GM18873 (cell line): ENCODE results near the gene RRAD.

Experiments used
- ATAC-seq: cut with Tn5 transposase; IDR thresholded peaks from one replicate; pipeline ENCODE4 v1.9.1; 2021; ENCODE audit warnings: mild to moderate bottlenecking, moderate library complexity, moderate number of reproducible peaks; ENCODE audit not compliant: unreplicated experiment, low FRiP score

The RRAD gene

GRCh38 chr16:66919569-66920298 is 5.6 kb downstream of the RRAD start:
- no peak for ATAC-seq

DNA sequence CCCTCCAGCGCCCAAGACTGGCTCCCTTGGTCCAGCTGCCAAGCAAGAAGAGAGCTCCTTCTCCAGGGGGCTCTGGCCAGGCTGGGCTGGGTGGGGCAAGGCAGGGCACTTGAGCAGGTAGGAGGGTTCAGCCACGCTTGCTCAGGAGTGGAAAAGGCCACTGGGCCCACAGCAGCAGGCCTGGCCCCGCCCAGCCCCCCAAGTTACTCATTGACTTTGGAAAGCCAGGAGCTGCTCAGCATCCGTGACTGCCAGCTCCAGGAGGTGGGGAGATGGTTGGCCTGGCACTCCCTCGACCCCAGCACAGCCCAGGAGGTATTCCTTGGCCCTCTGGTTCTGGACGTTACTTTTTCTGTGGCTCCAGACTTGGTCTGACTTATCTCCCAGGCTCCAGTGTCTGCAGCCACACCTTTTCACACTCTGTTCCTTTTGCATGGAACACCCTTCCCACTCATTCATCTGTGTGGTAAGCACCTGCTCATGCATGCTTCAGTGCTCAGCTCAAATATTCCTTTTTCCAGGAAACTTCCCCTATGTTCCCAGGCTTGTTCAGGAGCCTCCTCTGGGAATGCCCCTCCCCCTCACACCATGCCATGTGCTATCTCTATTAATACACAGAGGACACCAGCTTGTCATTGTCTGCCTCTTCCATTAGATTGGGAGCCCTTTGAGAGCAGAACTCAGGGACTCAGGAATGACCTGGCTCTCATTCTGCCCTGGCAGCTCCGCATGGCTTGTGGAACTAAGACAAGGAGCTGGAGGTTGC is 6.3 kb downstream of the RRAD start, which contains the start of gene CDH16:
TSS of gene CDH16 (minus strand) at position 83 of the 766 bp plus-strand sequence. CDS start 820 bp downstream, outside the sequence.
- ATAC-seq, result no peak

GRCh38 chr16:66918355-66918754 is 7.0 kb downstream of the RRAD start:
- ATAC-seq, result no peak

GRCh38 chr16:66917741-66918140 is 7.6 kb downstream of the RRAD start:
- ATAC-seq, result no peak

DNA sequence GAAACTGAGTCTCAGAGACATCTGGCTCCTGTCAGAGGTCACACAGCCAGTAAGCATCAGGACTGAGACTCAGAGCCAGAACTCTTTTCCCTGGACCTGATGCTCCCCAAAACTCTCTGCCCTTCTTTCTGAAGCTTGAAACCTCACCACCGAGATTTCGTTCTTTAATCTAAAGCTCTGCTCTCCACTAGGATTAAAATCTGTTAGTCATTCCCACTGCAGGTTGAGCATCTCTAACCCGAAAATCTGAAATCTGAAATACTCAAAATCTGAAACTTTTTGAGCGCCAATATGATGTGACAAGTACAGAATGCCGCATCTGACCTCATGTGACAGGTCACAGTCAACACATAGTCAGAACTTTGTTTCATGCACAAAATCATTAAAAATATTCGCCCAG is 8.8 kb downstream of the RRAD start:
- ATAC-seq, result no peak

DNA sequence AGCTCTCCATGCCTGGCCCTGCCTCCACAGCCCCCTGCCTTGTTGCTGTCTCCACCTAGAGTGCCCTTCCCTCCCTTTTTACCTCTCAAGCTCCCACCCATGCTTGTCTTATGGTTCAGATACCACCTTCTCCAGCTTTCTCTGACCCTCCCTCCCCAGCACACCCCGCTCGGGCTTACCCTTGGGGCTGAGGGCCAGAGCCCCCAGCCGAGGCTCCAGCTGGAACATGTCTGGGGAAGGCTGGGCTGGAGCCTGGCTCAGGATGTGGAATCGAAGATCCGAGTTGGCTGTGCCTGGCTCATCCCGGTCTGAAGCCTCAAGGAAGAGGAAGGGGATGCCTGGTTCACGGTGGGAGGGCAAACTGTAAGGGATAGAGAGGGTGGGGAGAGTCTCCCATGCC is 10.3 kb downstream of the RRAD start:
- no peak for ATAC-seq

DNA sequence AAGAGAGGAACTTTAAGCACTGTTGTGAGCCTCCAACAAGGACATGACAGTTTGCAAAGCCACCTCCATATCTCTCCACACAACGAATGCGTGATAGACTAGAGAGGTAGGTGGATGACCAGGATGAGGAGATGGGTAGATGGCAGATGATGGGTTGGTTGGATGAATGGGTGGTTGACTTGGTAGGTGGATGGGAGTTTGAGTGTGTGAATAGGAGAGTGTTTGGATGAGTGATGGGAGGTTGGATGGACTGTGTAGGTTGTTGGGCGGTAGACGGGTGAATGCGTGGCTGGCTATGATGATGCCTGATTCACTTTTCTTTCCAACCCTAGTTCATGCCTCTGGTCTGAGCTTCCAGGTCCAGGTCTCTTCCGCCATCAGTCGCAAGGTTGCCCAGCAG is 10.8 kb downstream of the RRAD start:
- ATAC-seq, result no peak

DNA sequence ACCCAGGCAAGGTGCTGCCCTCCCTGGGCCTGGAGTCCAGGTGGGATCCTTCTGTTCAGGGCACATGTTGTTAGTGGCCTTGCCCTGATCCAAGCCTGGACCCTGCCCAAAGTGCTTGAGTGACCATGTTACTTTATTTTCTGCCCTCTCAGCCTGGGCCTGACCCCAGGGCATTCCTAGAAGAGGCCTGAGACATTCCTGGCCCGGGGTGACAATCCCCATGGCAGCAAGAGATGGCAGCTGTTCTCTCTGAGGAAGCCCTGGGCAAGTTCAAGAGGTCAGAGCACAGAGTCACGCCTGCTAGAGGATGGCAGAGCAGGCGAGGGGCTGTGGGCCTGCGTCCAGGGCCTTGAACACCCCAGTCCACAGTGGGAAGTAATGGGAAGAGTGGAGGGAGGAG is 11.6 kb downstream of the RRAD start:
- no peak for ATAC-seq

GRCh38 chr16:66913081-66913480 is 12.3 kb downstream of the RRAD start:
- ATAC-seq, result no peak

- no peak for ATAC-seq
These were observed 13.5 kb downstream of the RRAD start for GRCh38 chr16:66911801-66912200.

- ATAC-seq, result no peak
These were observed 14.2 kb downstream of the RRAD start for GRCh38 chr16:66911112-66911511.

DNA sequence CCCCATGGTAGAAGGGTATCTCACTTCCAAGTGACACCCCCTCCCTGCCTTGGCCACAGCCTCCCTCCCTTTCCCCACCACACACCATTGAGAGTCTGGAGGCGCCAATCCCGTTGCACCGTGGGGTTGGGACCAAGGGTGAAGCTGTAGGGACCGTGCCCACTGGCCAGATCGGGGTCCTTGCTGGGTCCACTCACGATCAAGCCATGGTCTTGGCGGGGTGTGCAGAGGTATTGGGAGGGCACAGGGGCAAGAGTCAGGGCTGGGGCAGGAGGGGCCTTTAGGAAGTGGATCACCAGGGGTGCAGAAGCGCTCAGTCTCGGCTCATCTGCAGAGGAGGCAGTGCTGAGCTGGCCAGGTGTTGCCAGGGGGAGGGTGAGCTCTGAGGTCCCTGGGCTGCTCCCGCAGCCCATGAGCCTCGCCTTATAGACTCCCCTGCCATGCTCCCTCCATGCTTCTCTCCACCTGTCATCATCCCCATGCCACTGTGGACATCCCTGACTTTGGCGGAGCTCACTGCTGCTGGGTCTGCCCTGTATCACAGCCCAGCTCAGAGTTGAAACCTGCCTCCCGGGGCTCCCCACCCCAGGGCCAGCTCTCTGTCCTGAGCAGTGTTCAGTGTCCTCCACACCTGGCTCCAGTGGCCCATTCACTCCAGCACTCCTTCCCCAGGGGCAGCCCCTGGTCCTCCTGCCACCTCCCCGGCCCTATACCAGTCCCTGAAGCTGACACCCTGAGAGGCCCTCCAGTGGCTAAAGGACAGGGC is 15.0 kb downstream of the RRAD start:
- no peak for ATAC-seq

DNA sequence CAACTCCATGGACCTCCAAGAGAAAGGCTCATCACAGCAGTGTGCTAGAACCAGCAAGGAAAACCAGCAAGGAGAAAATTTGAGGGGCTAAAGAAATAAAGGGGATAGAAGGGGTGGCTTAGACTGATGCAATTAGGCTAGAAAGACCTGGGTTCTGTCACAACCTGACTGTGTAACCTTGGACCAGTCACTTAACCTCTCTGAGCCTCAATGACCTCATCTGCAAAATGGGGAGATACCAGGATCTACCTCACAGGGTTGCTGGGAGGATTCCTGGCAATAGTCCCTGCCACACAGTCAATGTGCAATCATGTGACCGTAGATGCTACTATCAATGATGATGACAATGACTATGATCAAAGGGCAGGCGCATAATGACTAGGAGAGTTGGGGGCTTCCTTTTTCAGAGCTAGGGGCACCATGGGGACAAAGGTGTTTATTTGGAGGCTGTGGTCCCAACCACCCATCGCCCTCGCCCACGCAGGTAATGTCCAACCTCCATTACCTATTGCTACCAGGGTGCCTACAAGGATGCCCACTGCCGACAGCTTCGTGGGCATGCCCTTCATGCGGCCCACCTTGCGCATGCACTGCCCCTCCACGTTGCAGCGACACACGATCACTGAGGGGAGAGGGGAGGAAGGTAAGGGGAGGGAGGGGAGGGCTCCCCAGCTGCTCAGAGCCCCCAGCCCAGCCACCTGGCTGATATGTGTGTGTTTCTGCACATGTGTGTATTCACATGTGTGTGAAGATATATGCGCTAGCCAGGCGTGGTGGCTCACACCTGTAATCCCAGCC is 16.4 kb downstream of the RRAD start:
- ATAC-seq, result no peak

DNA sequence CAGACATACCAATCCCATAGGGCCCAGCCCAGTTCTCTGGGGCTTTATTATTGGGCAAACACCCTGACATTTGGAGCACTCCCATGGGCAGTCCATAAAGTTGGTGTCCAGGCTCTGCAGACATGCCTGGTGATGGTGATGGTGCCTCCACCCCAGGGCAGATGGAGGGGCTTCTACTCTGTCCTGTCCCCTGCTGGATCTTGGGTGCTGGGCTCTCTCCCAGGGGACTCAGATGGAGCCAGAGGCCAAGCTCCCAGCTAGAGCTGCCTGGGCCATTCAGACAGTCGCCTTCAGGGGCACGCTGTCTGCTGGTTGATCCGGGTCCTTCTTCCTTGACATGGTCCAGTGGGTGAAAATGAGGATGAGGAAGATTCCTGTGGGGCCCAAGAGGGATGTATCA is 17.2 kb downstream of the RRAD start:
- ATAC-seq, result no peak

GRCh38 chr16:66906916-66907836 is 18.2 kb downstream of the RRAD start:
- ATAC-seq, result no peak

- no peak for ATAC-seq
These were observed 19.4 kb downstream of the RRAD start for GRCh38 chr16:66905633-66906539.

DNA sequence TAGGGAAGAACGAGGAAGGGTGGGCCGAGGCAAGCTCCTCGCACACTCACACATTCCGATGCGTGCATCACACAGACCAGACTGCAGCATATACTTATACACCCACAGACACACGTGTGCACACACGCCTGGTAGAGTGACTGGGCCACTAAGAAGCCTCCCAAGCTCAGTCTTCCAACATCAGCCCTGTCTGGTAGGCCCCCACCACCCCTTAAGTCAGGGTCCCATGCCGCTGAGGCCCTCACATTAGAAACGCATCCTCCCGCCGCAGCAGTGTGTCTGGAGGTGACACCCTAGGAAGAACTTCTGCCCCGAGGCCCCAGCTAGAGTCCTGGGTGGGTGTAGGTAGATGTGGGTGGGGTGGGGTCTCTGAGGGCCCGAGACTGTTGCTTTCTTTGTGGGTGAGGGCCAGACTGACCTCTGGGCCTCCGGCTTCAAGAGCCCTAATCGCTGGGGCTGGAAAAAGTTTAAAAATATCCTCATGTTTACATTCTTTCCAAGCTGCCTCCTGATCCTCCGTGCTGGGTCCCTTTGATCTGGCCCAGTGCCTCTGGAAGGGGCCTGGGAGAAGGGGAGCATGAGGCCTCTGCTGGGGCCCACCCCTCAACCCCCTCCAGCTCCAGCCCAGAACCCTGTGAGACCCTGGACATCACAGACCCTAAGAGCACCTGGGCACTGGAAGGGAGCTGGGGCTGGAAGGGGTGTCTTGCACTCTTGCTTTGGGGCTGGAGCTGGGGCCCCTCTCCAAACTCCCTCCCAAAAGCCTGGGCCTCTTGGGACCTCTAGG is 20.3 kb downstream of the RRAD start:
- ATAC-seq, result no peak

GRCh38 chr16:66904428-66904845 is 20.9 kb downstream of the RRAD start:
- no peak for ATAC-seq
